GM12891 (cell line): ENCODE measurements around the gene PHETA1.

Source experiments
- POLR2A ChIP-seq: IDR thresholded peaks from 2 replicates; pipeline ENCODE4 v1.6.1; 2011; ENCODE audit warnings: low read depth, low read length, control low read depth
- POLR2AphosphoS5 ChIP-seq: IDR thresholded peaks from 2 replicates; pipeline ENCODE4 v1.6.1; 2011; ENCODE audit warnings: low read depth, low read length, control low read depth
- TAF1 ChIP-seq: IDR thresholded peaks from 2 replicates; pipeline ENCODE4 v1.6.1; 2011; ENCODE audit warnings: low read depth, low read length, control low read depth

DNA sequence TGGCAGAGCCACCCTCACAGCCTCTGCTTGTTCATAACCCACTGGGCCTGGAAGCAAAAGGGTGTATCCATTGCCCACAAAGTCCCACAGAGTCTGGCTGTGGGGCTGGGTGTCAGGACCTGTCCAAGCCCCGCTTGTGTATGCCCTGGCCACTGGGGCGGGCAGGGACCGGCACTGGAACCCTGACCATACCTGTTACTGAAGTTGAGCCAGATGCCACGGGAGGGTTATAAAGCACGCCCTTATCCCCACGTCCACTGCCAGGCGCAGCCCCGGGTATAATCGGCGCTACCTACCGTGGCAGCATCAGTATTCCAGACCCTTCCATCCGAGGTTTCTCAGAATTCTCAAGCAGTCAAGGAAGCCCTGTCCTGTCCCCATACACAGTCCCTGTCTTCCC is 40.8 kb downstream of the PHETA1 start:
- no peak for TF ChIP-seq POLR2A
- TF ChIP-seq POLR2AphosphoS5, result no peak
- no peak for TF ChIP-seq TAF1
